Hepatic stellate cell (primary cell): ENCODE data around the gene GKN1.

Source experiments
- DNase-seq: peaks from one replicate; pipeline ENCODE4 v3.0.0; 2011; ENCODE audit warnings: low spot score

The GKN1 gene

GRCh38 chr2:69010437-69011194 is 36.2 kb downstream of the GKN1 start:
- DNase-seq, result no peak

- DNase-seq, result no peak
Observed at GRCh38 chr2:69011611-69012157, 37.2 kb downstream of the GKN1 start.

GRCh38 chr2:69012310-69013141 is 38.1 kb downstream of the GKN1 start:
- peak; percentile 71 for DNase-seq

GRCh38 chr2:69013142-69013839 is 38.9 kb downstream of the GKN1 start, which contains the start of gene ANTXR1:
Gene ANTXR1 (plus strand): TSS chr2:69013179. CDS start chr2:69013500, 321 bp downstream.
- DNase-seq, result peak; percentile 81

GRCh38 chr2:69013840-69014821 is 39.7 kb downstream of the GKN1 start:
- DNase-seq, result peak; percentile 35

GRCh38 chr2:69017080-69017479 is 42.6 kb downstream of the GKN1 start:
- peak; percentile 35 for DNase-seq

GRCh38 chr2:69017835-69018234 is 43.4 kb downstream of the GKN1 start:
- DNase-seq, result no peak

GRCh38 chr2:69018678-69019095 is 44.3 kb downstream of the GKN1 start:
- no peak for DNase-seq

GRCh38 chr2:69020496-69021426 is 46.3 kb downstream of the GKN1 start:
- no peak for DNase-seq

GRCh38 chr2:69021727-69022126 is 47.3 kb downstream of the GKN1 start:
- DNase-seq, result no peak

- no peak for DNase-seq
Observed at GRCh38 chr2:69022548-69022947, 48.1 kb downstream of the GKN1 start.

GRCh38 chr2:69023236-69023635 is 48.8 kb downstream of the GKN1 start:
- DNase-seq, result no peak

- no peak for DNase-seq
Observed at GRCh38 chr2:69026026-69026425, 51.6 kb downstream of the GKN1 start.

- DNase-seq, result no peak
Observed at GRCh38 chr2:69026691-69027459, 52.4 kb downstream of the GKN1 start.
